Sigmoid colon (tissue), 7 donors: ENCODE measurements around the gene TSPAN15. TPM values are rescaled to one million over a fixed set of nuclear protein-coding genes. Genes with fewer than 3 reads are reported as not detected.

ENCODE experiments used
- DNase-seq: peaks from one replicate; pipeline ENCODE4 v3.0.0-alpha.2; 2019
- H3K27ac ChIP-seq, 4 donors: fragments of 200-600 bp; sonication (generic); one replicate each; pipeline ENCODE4 v1.5.1; 2016 to 2019; ENCODE audit warnings: mild to moderate bottlenecking in 1 of 4
- H3K27me3 ChIP-seq, 3 donors: fragments of 200-600 bp; sonication (generic); one replicate each; pipeline ENCODE4 v1.5.1; 2019; ENCODE audit warnings: mild to moderate bottlenecking in 1 of 3
- H3K36me3 ChIP-seq, 4 donors: fragments of 200-600 bp; sonication (generic); one replicate each; pipeline ENCODE4 v1.5.1; 2016 to 2019
- H3K4me1 ChIP-seq, 4 donors: fragments of 200-600 bp; sonication (generic); one replicate each; pipeline ENCODE4 v1.5.1; 2017 to 2019
- H3K4me3 ChIP-seq, 4 donors: fragments of 200-600 bp; sonication (generic); one replicate each; pipeline ENCODE4 v1.5.1; 2017 to 2019; ENCODE audit warnings: mild to moderate bottlenecking in 2 of 4, moderate library complexity in 1 of 4
- H3K9me3 ChIP-seq, 4 donors: fragments of 200-600 bp in 3 of 4; sonication (generic) in 3 of 4; one replicate each; pipeline versions ENCODE4 v1.5.1 to v1.6.1; 2013 to 2019
- EP300 ChIP-seq, 4 donors: sonication (generic); formaldehyde crosslinking; IDR thresholded peaks; one replicate each; pipeline ENCODE4 v1.6.1; 2017; ENCODE audit warnings: antibody characterized with exemption in 4 of 4
- POLR2A ChIP-seq, 2 donors: fragments of 450-650 bp; IDR thresholded peaks; one replicate each; pipeline ENCODE4 v1.6.1; 2016; ENCODE audit warnings: antibody characterized with exemption in 2 of 2, mild to moderate bottlenecking in 2 of 2, moderate library complexity in 2 of 2
- POLR2AphosphoS5 ChIP-seq, 4 donors: sonication (generic); formaldehyde crosslinking; IDR thresholded peaks; one replicate each; pipeline ENCODE4 v1.6.1; 2017; ENCODE audit warnings: antibody characterized with exemption in 4 of 4
- WGBS, 2 donors: extraction: QIAGEN DNeasy Blood & Tissue Kit; methylation state at CpG; one replicate each; pipeline ENCODE4 v1.1.7; 2013; 5-methylcytosine and 5-hydroxymethylcytosine counted together
- intact Hi-C: fragments of 100-400 bp; cut with DNase I; formaldehyde crosslinking; loops from one replicate; pipeline ENCODE4 v1.15.1; 2023
- polyA plus RNA-seq, 3 donors: library from polyadenylated mRNA; stranded (reverse); fragments of 200-250 nt; gene quantifications; one replicate each; pipeline ENCODE4 v1.2.3, GENCODE V29; 2013
- total RNA-seq, 4 donors: library from RNA; depleted of rRNA; stranded (reverse); fragments of >200 nt; gene quantifications; one replicate each; pipeline ENCODE4 v1.1.0, GENCODE V29; 2016
- TF ChIP-seq, protein P1 (sequence below), 4 experiments: fragments of 450-650 bp in 3 of 4; fragments of 200-600 bp in 1 of 4; IDR thresholded peaks; one replicate each; pipeline ENCODE4 v1.5.1; 2016 to 2019; ENCODE audit warnings: antibody characterized with exemption in 4 of 4, mild to moderate bottlenecking in 3 of 4, moderate library complexity in 2 of 4
- donor health status: healthy with polysubstance abuse.
- donor health status: Bipolar disorder and iron deficiency.
- donor health status: healthy.

The TSPAN15 gene
- total and polyA plus RNA-seq, 7 donors = 43.0 to 100 (median 70.9) TPM

DNA sequence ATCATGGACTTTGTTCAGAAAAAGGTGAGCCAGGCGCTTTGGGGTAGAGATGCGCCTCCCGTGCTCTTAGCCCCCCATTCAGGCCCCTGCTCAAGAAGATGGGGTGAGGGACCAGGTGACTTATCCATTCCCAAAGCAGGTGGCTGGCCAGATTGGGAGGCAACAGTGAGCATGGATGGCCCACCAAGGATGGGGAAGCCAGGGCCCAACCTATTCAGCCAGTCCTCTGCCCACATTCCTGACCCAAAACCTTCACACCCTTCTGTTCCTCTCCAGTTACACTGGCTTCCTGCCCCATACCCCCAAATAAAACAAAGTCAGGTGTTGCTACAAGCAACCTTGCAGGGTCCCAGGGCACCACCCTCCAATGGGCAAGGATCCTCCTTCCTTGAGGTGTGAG, 44.4 kb downstream of the TSPAN15 start:
- no peak overlapping the region for H3K4me3 ChIP-seq
- peaks cover 0 to 8% (median 0%) of the 10 kb centered on the region in 4 donors for H3K36me3 ChIP-seq
- intact Hi-C loops = no loop called here
- WGBS, 2 donors = 97% methylated on average over 3 of the region's 3 CpGs
- peaks cover 0 to 100% (median 97%) of the 10 kb centered on the region in 4 donors for H3K4me1 ChIP-seq
- no peaks in the 10 kb centered on the region for H3K27me3 ChIP-seq
- DNase-seq = peak; percentile 51
- H3K9me3 ChIP-seq = no peaks in the 10 kb centered on the region
- TF ChIP-seq, protein P1, sequence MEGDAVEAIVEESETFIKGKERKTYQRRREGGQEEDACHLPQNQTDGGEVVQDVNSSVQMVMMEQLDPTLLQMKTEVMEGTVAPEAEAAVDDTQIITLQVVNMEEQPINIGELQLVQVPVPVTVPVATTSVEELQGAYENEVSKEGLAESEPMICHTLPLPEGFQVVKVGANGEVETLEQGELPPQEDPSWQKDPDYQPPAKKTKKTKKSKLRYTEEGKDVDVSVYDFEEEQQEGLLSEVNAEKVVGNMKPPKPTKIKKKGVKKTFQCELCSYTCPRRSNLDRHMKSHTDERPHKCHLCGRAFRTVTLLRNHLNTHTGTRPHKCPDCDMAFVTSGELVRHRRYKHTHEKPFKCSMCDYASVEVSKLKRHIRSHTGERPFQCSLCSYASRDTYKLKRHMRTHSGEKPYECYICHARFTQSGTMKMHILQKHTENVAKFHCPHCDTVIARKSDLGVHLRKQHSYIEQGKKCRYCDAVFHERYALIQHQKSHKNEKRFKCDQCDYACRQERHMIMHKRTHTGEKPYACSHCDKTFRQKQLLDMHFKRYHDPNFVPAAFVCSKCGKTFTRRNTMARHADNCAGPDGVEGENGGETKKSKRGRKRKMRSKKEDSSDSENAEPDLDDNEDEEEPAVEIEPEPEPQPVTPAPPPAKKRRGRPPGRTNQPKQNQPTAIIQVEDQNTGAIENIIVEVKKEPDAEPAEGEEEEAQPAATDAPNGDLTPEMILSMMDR (IDR thresholded peaks at IDR 0.05) = no peak
- TF ChIP-seq POLR2A (IDR thresholded peaks at IDR 0.05) (no peak), POLR2AphosphoS5 (IDR thresholded peaks at IDR 0.05) (no peak), EP300 (IDR thresholded peaks at IDR 0.05) (no peak)
- peak overlapping the region; percentile 82 to 93 (median 89) for H3K27ac ChIP-seq

DNA sequence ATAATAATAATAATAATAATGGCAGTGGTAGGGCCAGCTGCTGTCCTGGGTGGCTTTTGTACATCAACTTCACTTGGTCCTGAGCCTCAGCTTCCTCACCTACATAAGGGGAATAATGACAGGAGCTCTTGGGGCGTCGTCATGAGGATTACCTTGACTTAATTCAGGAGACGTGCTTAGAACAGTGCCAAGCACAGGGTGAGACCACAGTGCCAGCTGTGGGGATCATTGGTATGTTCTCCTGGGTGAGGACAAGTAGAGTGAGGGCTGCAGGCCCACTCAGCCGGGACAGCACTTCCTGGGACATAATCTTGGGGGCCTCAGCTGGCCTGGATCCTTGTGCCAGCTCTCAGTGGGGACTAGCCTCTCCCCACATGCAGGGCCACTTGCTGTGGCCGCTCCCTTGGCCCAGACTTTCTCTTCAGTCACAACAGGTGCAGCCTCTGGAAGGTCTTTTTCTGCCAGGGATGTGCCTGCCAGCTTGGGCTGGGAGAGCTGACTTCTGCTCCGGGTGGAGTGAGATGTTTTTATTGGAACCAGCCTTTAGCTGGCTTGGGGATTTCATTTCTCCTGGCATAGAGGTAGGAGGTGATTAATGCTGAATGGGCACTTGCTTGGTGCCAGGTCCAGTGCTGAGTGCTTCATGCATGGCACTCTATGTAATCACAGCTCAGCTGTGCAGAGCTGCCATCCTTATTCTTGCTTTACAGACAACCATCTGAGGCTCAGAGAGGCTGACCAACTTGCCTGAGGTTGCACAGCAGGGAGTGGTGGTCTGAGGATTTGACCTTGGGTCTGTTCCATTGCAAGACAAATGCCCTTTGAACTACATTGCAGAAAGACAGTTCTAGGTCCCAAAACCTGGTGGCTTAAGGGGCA, 45.3 kb downstream of the TSPAN15 start:
- TF ChIP-seq POLR2AphosphoS5 (IDR thresholded peaks at IDR 0.05) (peak; percentile 19 to 52 (median 48)), EP300 (IDR thresholded peaks at IDR 0.05) (no peak)

DNA sequence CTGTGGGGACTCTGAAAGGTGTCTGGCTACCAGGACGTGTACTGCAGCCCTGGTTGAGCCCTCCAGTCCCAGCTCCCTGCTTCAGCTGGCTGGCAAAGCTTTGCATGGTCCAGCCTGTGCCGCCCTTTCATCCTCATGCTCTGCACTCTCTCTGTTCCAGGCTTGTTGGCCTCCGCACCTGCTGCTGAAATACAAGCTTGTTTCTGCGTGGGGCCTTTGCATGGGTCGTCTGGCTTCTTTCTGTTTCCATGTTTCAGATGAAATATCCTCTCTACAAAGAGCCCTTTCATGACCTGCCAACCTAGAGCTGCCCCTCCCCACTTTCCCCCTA, 45.9 kb downstream of the TSPAN15 start:
- H3K4me1 ChIP-seq = peaks cover 0 to 87% (median 84%) of the 10 kb centered on the region in 4 donors

More for the DNA sequence above, 45.3 kb downstream of the TSPAN15 start:
- Histone ChIP-seq H3K4me3 (no peak overlapping the region), H3K36me3 (peaks cover 0 to 8% (median 3%) of the 10 kb centered on the region in 4 donors), H3K27me3 (no peaks in the 10 kb centered on the region), H3K4me1 (peaks cover 0 to 94% (median 90%) of the 10 kb centered on the region in 4 donors), H3K27ac (peak overlapping the region; percentile 82 to 93 (median 89)), H3K9me3 (no peaks in the 10 kb centered on the region)
- intact Hi-C loops = no loop called here
- DNase-seq = peak; percentile 82
- 75 to 83% methylated on average over 6 of the region's 6 CpGs for WGBS, 2 donors

DNA sequence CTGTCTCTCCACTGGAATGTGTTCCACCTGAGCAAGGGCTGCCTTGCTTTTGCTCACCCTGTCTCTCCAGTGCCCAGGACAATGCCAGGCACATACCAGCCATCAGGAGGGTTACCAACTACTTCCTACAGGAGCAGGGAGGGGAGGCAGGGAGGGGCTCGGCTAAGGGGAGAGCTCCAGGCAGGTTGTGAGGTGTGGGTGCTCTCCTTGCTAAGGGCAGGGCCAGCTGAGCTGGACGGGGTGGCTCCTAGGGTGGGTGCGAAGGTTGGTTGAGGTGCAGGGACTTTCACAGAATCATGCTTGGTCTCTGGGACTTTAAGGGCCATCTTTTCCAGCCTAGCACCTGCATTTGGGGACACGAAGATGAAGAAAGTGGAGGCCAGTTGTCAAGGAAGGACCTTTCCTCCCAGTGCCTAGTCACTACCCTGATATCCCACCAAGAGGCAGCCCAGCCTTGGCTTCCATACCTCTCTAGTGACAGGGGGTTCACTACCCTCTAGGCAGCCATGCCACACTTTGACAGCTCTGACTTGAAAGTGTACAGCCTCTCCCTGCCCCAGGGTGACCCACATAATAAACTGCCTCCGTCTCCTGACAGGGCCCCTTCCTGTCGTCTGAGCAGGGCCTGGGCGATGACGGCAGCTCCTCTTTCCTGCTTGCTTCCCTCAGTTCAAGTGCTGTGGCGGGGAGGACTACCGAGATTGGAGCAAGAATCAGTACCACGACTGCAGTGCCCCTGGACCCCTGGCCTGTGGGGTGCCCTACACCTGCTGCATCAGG, 46.5 kb downstream of the TSPAN15 start:
- H3K27me3 ChIP-seq = no peaks in the 10 kb centered on the region
- H3K36me3 ChIP-seq = peaks cover 0 to 15% (median 5%) of the 10 kb centered on the region in 4 donors
- WGBS, 2 donors = 67 to 83% methylated on average over 11 of the region's 11 CpGs
- intact Hi-C loops = no loop called here
- no peaks in the 10 kb centered on the region for H3K9me3 ChIP-seq
- peak; percentile 66 for DNase-seq
- peak in 2 of 4 donors; percentile 27 to 32 for TF ChIP-seq POLR2AphosphoS5 (IDR thresholded peaks at IDR 0.05)
- no peak for TF ChIP-seq EP300 (IDR thresholded peaks at IDR 0.05)
- peaks cover 0 to 81% (median 78%) of the 10 kb centered on the region in 4 donors for H3K4me1 ChIP-seq
- peak overlapping the region; percentile 82 to 93 (median 89) for H3K27ac ChIP-seq
- no peak overlapping the region for H3K4me3 ChIP-seq

More for the DNA sequence above, 45.9 kb downstream of the TSPAN15 start:
- no peaks in the 10 kb centered on the region for H3K27me3 ChIP-seq
- intact Hi-C loops = no loop called here
- H3K9me3 ChIP-seq = no peaks in the 10 kb centered on the region
- TF ChIP-seq EP300 (IDR thresholded peaks at IDR 0.05) (no peak), POLR2AphosphoS5 (IDR thresholded peaks at IDR 0.05) (no peak), POLR2A (IDR thresholded peaks at IDR 0.05) (no peak)
- TF ChIP-seq, protein P1 (IDR thresholded peaks at IDR 0.05) = no peak
- DNase-seq = peak; percentile 61
- peak overlapping the region; percentile 82 to 93 (median 89) for H3K27ac ChIP-seq
- 78 to 87% methylated on average over 5 of the region's 5 CpGs for WGBS, 2 donors
- no peak overlapping the region for H3K4me3 ChIP-seq
- peaks cover 0 to 9% (median 4%) of the 10 kb centered on the region in 4 donors for H3K36me3 ChIP-seq

DNA sequence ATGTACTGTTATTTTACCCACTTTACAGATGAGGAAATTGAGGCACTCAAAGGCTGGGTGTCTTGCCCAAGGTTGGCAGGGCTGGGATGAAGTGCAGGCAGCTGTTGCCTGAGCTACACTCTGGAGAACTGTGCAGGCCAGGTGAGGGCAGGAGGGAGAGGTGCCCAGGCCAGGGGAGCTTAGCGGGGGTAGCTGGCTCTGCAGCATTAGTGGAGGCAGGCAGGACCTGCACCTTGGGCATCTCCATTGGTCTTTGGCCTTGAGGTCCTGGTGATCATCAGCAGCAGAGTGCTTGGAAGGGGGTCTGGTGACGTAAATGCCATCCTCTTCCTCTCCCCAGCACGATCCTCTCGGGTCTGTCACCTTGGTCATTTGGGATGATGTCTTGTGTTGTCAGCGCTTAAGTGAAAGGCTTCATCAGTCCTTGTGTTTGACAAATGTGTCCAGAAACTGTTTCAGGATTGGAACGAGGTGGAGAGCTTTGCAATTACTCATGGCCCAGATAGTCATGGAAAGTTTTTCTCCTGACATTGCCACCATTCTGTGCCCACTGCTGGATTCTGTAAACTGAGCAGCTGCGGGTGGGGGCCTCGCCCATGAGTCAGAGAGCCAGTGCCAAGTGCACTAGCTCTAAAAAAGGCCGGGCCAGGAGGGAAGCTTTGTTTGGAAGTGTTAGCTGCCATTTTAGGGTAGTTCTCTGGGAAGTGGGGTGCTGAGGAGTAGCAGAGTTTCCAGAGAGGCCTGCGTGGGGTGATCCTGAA, 47.6 kb downstream of the TSPAN15 start:
- H3K4me3 ChIP-seq = no peak overlapping the region
- TF ChIP-seq POLR2AphosphoS5 (IDR thresholded peaks at IDR 0.05) = peak; percentile 42 to 64 (median 60)
- TF ChIP-seq, protein P1 (IDR thresholded peaks at IDR 0.05) = no peak
- H3K36me3 ChIP-seq = peaks cover 0 to 23% (median 9%) of the 10 kb centered on the region in 4 donors
- H3K4me1 ChIP-seq = peaks cover 0 to 71% (median 67%) of the 10 kb centered on the region in 4 donors
- intact Hi-C loops = no loop called here
- 87 to 90% methylated on average over 10 of the region's 10 CpGs for WGBS, 2 donors
- H3K27ac ChIP-seq = peak overlapping the region; percentile 82 to 93 (median 89)
- no peaks in the 10 kb centered on the region for H3K9me3 ChIP-seq
- DNase-seq = peak; percentile 89
- no peaks in the 10 kb centered on the region for H3K27me3 ChIP-seq
